ENCODE data around the gene SSRP1. TPM values are rescaled to one million over a fixed set of nuclear protein-coding genes. Genes with fewer than 3 reads are reported as not detected.

The SSRP1 gene
- total and polyA plus RNA-seq, 2 of the 13 experiments (the other 11 are each of a cell fraction or from before 2014, with no cell fraction given) = 93.6 to 129 TPM

GRCh38 chr11:57311109-57311936 is 24.4 kb downstream of the SSRP1 start (continued):
- TF ChIP-seq, protein P1, sequence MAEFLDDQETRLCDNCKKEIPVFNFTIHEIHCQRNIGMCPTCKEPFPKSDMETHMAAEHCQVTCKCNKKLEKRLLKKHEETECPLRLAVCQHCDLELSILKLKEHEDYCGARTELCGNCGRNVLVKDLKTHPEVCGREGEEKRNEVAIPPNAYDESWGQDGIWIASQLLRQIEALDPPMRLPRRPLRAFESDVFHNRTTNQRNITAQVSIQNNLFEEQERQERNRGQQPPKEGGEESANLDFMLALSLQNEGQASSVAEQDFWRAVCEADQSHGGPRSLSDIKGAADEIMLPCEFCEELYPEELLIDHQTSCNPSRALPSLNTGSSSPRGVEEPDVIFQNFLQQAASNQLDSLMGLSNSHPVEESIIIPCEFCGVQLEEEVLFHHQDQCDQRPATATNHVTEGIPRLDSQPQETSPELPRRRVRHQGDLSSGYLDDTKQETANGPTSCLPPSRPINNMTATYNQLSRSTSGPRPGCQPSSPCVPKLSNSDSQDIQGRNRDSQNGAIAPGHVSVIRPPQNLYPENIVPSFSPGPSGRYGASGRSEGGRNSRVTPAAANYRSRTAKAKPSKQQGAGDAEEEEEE (CRISPR knock-in tag; IDR thresholded peaks at IDR 0.05; ENCODE audit: borderline replicate concordance) = no peak
- TF ChIP-seq MIER2 (CRISPR knock-in tag; IDR thresholded peaks at IDR 0.05) = no peak
- TF ChIP-seq HNRNPUL1 (IDR thresholded peaks at IDR 0.05; ENCODE audit: low read depth, low read length) = no peak
- TF ChIP-seq KDM3A (CRISPR knock-in tag; IDR thresholded peaks at IDR 0.05; ENCODE audit: low read depth) = no peak; the same call in 1 of the 2 replicates
- TF ChIP-seq SRSF4 (IDR thresholded peaks at IDR 0.05; ENCODE audit: low read depth, low read length, poor library complexity, severe bottlenecking) = no peak
- no peak for TF ChIP-seq MAX (IDR thresholded peaks at IDR 0.05)
- TF ChIP-seq ZNF432 (CRISPR knock-in tag; IDR thresholded peaks at IDR 0.05; ENCODE audit: borderline replicate concordance) = no peak
- TF ChIP-seq REL (CRISPR knock-in tag; conservative IDR thresholded peaks at IDR 0.05) = no peak
- no peak for TF ChIP-seq BHLHE40 (IDR thresholded peaks at IDR 0.05; ENCODE audit: low read length)
- TF ChIP-seq, protein P2, sequence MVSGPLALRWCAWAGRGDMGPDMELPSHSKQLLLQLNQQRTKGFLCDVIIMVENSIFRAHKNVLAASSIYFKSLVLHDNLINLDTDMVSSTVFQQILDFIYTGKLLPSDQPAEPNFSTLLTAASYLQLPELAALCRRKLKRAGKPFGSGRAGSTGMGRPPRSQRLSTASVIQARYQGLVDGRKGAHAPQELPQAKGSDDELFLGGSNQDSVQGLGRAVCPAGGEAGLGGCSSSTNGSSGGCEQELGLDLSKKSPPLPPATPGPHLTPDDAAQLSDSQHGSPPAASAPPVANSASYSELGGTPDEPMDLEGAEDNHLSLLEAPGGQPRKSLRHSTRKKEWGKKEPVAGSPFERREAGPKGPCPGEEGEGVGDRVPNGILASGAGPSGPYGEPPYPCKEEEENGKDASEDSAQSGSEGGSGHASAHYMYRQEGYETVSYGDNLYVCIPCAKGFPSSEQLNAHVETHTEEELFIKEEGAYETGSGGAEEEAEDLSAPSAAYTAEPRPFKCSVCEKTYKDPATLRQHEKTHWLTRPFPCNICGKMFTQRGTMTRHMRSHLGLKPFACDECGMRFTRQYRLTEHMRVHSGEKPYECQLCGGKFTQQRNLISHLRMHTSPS (CRISPR knock-in tag; IDR thresholded peaks at IDR 0.05; ENCODE audit: low read depth) = no peak
- no peak for TF ChIP-seq FOXM1 (CRISPR knock-in tag; IDR thresholded peaks at IDR 0.05)
- TF ChIP-seq MAFF (IDR thresholded peaks at IDR 0.05; ENCODE audit: low read depth, low read length) = no peak
- TF ChIP-seq, protein P3, sequence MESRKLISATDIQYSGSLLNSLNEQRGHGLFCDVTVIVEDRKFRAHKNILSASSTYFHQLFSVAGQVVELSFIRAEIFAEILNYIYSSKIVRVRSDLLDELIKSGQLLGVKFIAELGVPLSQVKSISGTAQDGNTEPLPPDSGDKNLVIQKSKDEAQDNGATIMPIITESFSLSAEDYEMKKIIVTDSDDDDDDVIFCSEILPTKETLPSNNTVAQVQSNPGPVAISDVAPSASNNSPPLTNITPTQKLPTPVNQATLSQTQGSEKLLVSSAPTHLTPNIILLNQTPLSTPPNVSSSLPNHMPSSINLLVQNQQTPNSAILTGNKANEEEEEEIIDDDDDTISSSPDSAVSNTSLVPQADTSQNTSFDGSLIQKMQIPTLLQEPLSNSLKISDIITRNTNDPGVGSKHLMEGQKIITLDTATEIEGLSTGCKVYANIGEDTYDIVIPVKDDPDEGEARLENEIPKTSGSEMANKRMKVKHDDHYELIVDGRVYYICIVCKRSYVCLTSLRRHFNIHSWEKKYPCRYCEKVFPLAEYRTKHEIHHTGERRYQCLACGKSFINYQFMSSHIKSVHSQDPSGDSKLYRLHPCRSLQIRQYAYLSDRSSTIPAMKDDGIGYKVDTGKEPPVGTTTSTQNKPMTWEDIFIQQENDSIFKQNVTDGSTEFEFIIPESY (CRISPR knock-in tag; IDR thresholded peaks at IDR 0.05) = no peak
- TF ChIP-seq ZNF768 (CRISPR knock-in tag; IDR thresholded peaks at IDR 0.05) = 0 out of 2 replicates have a peak, but pooled peaks have one; percentile 31
- TF ChIP-seq, protein P4, sequence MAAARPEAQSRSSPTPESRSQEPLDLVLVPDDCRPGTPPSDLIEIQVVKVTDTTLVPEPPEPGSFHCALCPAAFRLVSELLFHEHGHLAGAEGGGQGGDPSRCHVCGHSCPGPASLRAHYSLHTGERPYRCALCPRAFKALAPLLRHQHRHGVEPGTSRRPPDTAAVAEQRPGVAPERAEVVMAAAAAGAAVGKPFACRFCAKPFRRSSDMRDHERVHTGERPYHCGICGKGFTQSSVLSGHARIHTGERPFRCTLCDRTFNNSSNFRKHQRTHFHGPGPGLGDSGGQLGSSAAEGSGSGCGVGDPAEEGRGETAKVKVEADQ (CRISPR knock-in tag; IDR thresholded peaks at IDR 0.05; ENCODE audit: borderline replicate concordance) = 0 out of 2 replicates have a peak, but pooled peaks have one; percentile 24
- peak; percentile 51; the same call in 1 of the 2 replicates for TF ChIP-seq JUN (CRISPR knock-in tag; IDR thresholded peaks at IDR 0.05)
- TF ChIP-seq PRPF4 (IDR thresholded peaks at IDR 0.05; ENCODE audit: low read depth, low read length, poor library complexity, severe bottlenecking) = no peak
- TF ChIP-seq IRF2 (CRISPR knock-in tag; IDR thresholded peaks at IDR 0.05) = no peak
- no peak for TF ChIP-seq ELF4 (CRISPR knock-in tag; IDR thresholded peaks at IDR 0.05; ENCODE audit: borderline replicate concordance)
- TF ChIP-seq TBX2 (CRISPR knock-in tag; IDR thresholded peaks at IDR 0.05; ENCODE audit: borderline replicate concordance) = 0 out of 2 replicates have a peak, but pooled peaks have one; percentile 40
- no peak for TF ChIP-seq MAF1 (CRISPR knock-in tag; IDR thresholded peaks at IDR 0.05; ENCODE audit: borderline replicate concordance)
- TF ChIP-seq ZNF724P (CRISPR knock-in tag; IDR thresholded peaks at IDR 0.05; ENCODE audit: borderline replicate concordance) = no peak

Data from HepG2 (cell line).